AG08396 (cell line): ENCODE results near the gene SDK1.

Experiments used
- DNase-seq: peaks from one replicate; pipeline ENCODE4 v3.0.0; 2012; ENCODE audit warnings: low spot score, mixed read lengths

Gene SDK1

GRCh38 chr7:4135301-4135700, 834.2 kb downstream of the SDK1 start:
- DNase-seq, result no peak

GRCh38 chr7:4136036-4136435, 835.0 kb downstream of the SDK1 start:
- DNase-seq, result no peak

- DNase-seq, result no peak
Observed at GRCh38 chr7:4136501-4137110, 835.6 kb downstream of the SDK1 start.

GRCh38 chr7:4137552-4137951, 836.5 kb downstream of the SDK1 start:
- DNase-seq, result no peak

DNA sequence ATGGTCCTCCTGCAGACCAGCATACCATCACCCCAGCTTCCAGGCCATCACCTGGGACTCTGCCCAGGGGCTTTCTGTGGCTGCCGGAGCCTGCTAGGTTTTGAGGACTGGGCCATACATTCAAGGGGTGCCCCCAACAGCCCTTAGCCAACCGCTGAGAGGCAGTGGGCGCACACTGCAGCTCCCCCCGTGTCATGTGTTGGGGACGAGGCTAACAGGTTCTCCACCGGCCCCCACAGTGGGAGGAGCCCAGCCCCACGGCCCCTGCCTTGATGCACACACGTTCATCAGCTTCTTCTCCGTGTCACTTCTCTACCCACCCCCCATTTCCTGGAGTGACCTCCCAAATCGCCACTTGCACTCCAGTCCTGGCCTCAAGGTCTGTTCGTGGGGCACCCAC, 837.8 kb downstream of the SDK1 start:
- no peak for DNase-seq

GRCh38 chr7:4139656-4140625, 838.9 kb downstream of the SDK1 start:
- no peak for DNase-seq

DNA sequence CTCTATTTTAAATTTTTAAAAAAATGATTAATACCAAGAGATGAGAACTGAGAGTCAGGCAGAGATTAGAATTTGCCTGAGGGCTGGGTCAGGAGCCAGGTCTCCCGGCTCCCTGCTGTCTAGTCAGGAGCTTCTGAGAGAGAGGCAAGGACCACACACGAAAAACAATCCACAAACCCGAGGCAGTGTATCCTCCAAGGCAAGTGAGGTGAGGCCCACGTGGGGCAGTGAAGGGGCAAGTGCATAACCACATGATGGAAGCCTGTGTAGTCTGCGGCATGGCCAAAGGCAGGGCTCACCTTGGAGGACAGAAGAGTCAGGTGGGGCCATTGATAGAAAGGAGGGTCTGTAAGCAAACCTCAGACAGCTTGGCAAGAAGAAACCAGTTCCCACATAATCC, 839.9 kb downstream of the SDK1 start:
- DNase-seq, result no peak

GRCh38 chr7:4143006-4143405, 842.0 kb downstream of the SDK1 start:
- DNase-seq, result no peak

- DNase-seq, result no peak
Observed at GRCh38 chr7:4143511-4144171, 842.6 kb downstream of the SDK1 start.

- no peak for DNase-seq
Observed at GRCh38 chr7:4144172-4144701, 843.2 kb downstream of the SDK1 start.

GRCh38 chr7:4144811-4145510, 843.9 kb downstream of the SDK1 start:
- DNase-seq, result no peak

DNA sequence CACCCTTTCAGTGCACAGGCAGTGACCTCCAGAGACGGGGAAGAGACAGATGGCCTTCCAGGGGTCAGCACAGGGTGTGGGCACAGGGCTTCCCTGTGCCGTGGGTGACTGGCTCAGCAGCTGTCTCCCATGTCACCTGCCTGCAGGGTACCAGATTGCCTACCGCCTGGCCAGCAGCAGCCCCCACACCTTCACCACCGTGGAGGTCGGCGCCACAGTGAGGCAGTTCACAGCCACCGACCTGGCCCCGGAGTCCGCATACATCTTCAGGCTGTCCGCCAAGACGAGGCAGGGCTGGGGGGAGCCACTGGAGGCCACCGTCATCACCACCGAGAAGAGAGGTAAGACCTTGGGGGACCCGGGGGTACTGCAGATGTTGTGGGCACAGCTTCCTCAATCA, 844.5 kb downstream of the SDK1 start:
- no peak for DNase-seq

- DNase-seq, result no peak
Observed at GRCh38 chr7:4147926-4148620, 847.0 kb downstream of the SDK1 start.

- DNase-seq, result no peak
Observed at GRCh38 chr7:4149236-4149635, 848.2 kb downstream of the SDK1 start.

GRCh38 chr7:4149645-4150044, 848.6 kb downstream of the SDK1 start:
- no peak for DNase-seq

GRCh38 chr7:4150731-4151130, 849.7 kb downstream of the SDK1 start:
- no peak for DNase-seq

DNA sequence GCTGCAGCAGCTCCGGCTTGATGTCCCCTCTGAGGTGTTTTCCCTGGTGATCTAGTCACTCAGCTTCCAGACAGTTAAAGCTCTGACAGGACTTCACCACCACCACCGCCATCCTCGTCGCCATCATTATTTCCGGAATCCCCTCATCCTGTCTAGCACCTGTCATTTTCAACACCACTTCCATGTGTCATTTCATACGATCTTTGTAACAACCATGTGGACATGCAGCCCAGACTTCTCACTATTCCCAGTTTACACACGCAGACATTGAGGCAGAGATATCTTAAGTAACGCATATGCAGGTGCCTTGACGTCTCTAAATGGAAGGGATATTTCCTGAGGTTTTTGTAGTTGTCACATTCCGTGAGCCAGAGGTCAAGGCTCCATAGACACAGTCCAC, 850.5 kb downstream of the SDK1 start:
- no peak for DNase-seq

GRCh38 chr7:4151926-4152549, 851.0 kb downstream of the SDK1 start:
- DNase-seq, result no peak

GRCh38 chr7:4154882-4155535, 854.0 kb downstream of the SDK1 start:
- no peak for DNase-seq

DNA sequence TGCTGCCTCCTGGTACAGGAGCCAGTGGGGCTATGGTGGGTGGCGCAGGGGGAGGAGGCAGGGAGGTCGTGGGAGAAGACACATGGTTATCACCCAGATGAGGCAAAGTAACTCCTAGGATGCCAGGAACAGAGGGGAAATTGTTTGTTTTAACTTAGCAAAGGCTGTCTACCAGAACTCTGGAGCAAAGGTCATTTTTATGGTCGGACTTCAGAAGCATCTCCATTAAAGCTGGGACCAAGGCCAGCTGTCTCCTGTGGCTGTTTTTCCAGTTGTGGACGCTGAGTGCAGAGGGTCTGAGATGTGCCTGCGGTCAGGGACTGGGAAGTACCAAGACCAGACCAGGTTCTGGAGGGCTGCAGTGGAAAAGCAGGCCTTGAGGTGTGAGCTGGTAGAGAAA, 855.1 kb downstream of the SDK1 start:
- no peak for DNase-seq
